Smooth muscle cell (in vitro differentiated cells): ENCODE measurements around the gene CDKL1. TPM values are rescaled to one million over a fixed set of nuclear protein-coding genes. Genes with fewer than 3 reads are reported as not detected.

ENCODE experiments used
- DNase-seq: peaks from one replicate; lab custom pipeline; 2025; ENCODE audit not compliant: unreplicated experiment; lab: John Stamatoyannopoulos, UW
- H2AFZ ChIP-seq: fragments of 200-600 bp; sonication (generic); 2 replicates; pipeline ENCODE4 v1.6.0; 2016; ENCODE audit warnings: antibody characterized with exemption, low read depth, mild to moderate bottlenecking
- H3F3A ChIP-seq: fragments of 200-600 bp; sonication (generic); 2 replicates; pipeline ENCODE4 v1.6.0; 2017; ENCODE audit warnings: antibody characterized with exemption, low read depth
- H3K27ac ChIP-seq: fragments of 200-600 bp; sonication (generic); 2 replicates; pipeline ENCODE4 v1.5.1; 2016; ENCODE audit warnings: low read depth, mild to moderate bottlenecking
- H3K27me3 ChIP-seq: fragments of 200-600 bp; sonication (generic); 2 replicates; pipeline ENCODE4 v1.6.1; 2016; ENCODE audit warnings: low read depth, mild to moderate bottlenecking
- H3K36me3 ChIP-seq: fragments of 200-600 bp; sonication (generic); 2 replicates; pipeline ENCODE4 v1.5.1; 2016; ENCODE audit warnings: low read depth
- H3K4me1 ChIP-seq: fragments of 200-600 bp; sonication (generic); 2 replicates; pipeline ENCODE4 v1.5.1; 2016; ENCODE audit warnings: low read depth
- H3K4me2 ChIP-seq: fragments of 200-600 bp; sonication (generic); 2 replicates; pipeline ENCODE4 v1.6.0; 2016; ENCODE audit warnings: mild to moderate bottlenecking
- H3K4me3 ChIP-seq: fragments of 200-600 bp; sonication (generic); 2 replicates; pipeline ENCODE4 v1.5.1; 2016; ENCODE audit warnings: mild to moderate bottlenecking
- H3K79me2 ChIP-seq: fragments of 200-600 bp; sonication (generic); 2 replicates; pipeline ENCODE4 v1.6.0; 2016; ENCODE audit warnings: low read depth, mild to moderate bottlenecking
- H3K9ac ChIP-seq: fragments of 200-600 bp; sonication (generic); 2 replicates; pipeline ENCODE4 v1.6.0; 2016; ENCODE audit warnings: low read depth
- H3K9me3 ChIP-seq: fragments of 200-600 bp; sonication (generic); replicated peaks from 2 replicates; pipeline ENCODE4 v1.5.1; 2016; ENCODE audit warnings: low read depth
- H4K20me1 ChIP-seq: fragments of 200-600 bp; sonication (generic); 2 replicates; pipeline ENCODE4 v1.6.0; 2016; ENCODE audit warnings: low read depth
- CTCF ChIP-seq: fragments of 200-600 bp; sonication (generic); IDR thresholded peaks from 2 replicates; pipeline ENCODE4 v1.5.1; 2017; ENCODE audit warnings: borderline replicate concordance, mild to moderate bottlenecking, antibody characterized with exemption; ENCODE audit not compliant: insufficient read depth, poor library complexity, severe bottlenecking
- WGBS: methylation state at CpG from one replicate; pipeline ENCODE4 v1.1.7; 2016; ENCODE audit warnings: low lambda C conversion rate; 5-methylcytosine and 5-hydroxymethylcytosine counted together
- polyA plus RNA-seq: library from polyadenylated mRNA; unstranded; fragments of >200 nt; fragmentation: Nextera tagmentation; extraction: Ambion mirVana; gene quantifications from 2 replicates; pipeline ENCODE4 v1.2.1, GENCODE V29; 2016
- total RNA-seq: library from RNA; depleted of rRNA; stranded (reverse); fragments of >200 nt; gene quantifications from 2 replicates; pipeline ENCODE4 v1.2.3, GENCODE V29; 2014

Gene CDKL1
- total and polyA plus RNA-seq, 2 experiments from 2014 or later, result 1.6 to 4.9 TPM

GRCh38 chr14:50425105-50425504, 28.4 kb upstream of the CDKL1 start:
- H3K36me3 ChIP-seq, result peaks cover 11% of the 10 kb centered on the region
- 53% methylated on average over 2 of the region's 2 CpGs for WGBS
- TF ChIP-seq CTCF, result no peak

GRCh38 chr14:50423529-50423928, 26.8 kb upstream of the CDKL1 start:
- no peaks in the 10 kb centered on the region for H4K20me1 ChIP-seq
- TF ChIP-seq CTCF, result no peak
- H3K27me3 ChIP-seq, result no peaks in the 10 kb centered on the region
- no peak for DNase-seq
- no peak overlapping the region for H3K4me3 ChIP-seq
- no peak overlapping the region for H3K27ac ChIP-seq
- H3K4me2 ChIP-seq, result no peak overlapping the region
- peaks cover 6% of the 10 kb centered on the region for H3F3A ChIP-seq
- no peak overlapping the region for H3K9ac ChIP-seq
- no peaks in the 10 kb centered on the region for H3K79me2 ChIP-seq
- H3K9me3 ChIP-seq, result no peaks in the 10 kb centered on the region
- H3K4me1 ChIP-seq, result peaks cover 16% of the 10 kb centered on the region
- 97% methylated on average over 3 of the region's 3 CpGs for WGBS
- no peak overlapping the region for H2AFZ ChIP-seq
- peaks cover 7% of the 10 kb centered on the region for H3K36me3 ChIP-seq

More at GRCh38 chr14:50425105-50425504, 28.4 kb upstream of the CDKL1 start:
- H3K4me1 ChIP-seq, result peaks cover 13% of the 10 kb centered on the region
- peaks cover 12% of the 10 kb centered on the region for H3F3A ChIP-seq
- no peak overlapping the region for H2AFZ ChIP-seq
- peak overlapping the region; percentile 76 for H3K4me2 ChIP-seq
- peaks cover 4% of the 10 kb centered on the region for H3K9me3 ChIP-seq
- peak overlapping the region; percentile 96 for H3K27ac ChIP-seq
- no peaks in the 10 kb centered on the region for H3K79me2 ChIP-seq
- no peak for DNase-seq
- H3K27me3 ChIP-seq, result no peaks in the 10 kb centered on the region
- H3K4me3 ChIP-seq, result no peak overlapping the region
- H3K9ac ChIP-seq, result peak overlapping the region; percentile 77
- H4K20me1 ChIP-seq, result no peaks in the 10 kb centered on the region

GRCh38 chr14:50421499-50421898, 24.8 kb upstream of the CDKL1 start:
- H3K27me3 ChIP-seq, result no peaks in the 10 kb centered on the region
- peaks cover 6% of the 10 kb centered on the region for H3F3A ChIP-seq
- H3K9me3 ChIP-seq, result no peaks in the 10 kb centered on the region
- no peak overlapping the region for H3K4me3 ChIP-seq
- no peak for TF ChIP-seq CTCF
- H3K4me1 ChIP-seq, result peaks cover 20% of the 10 kb centered on the region
- no peak overlapping the region for H3K4me2 ChIP-seq
- H2AFZ ChIP-seq, result no peak overlapping the region
- H3K36me3 ChIP-seq, result peaks cover 10% of the 10 kb centered on the region
- WGBS, result 91% methylated on average over 7 of the region's 7 CpGs
- H3K9ac ChIP-seq, result no peak overlapping the region
- no peak overlapping the region for H3K27ac ChIP-seq
- no peak for DNase-seq
- no peaks in the 10 kb centered on the region for H3K79me2 ChIP-seq
- H4K20me1 ChIP-seq, result no peaks in the 10 kb centered on the region

GRCh38 chr14:50417853-50418252, 21.2 kb upstream of the CDKL1 start:
- DNase-seq, result no peak
- 51% methylated on average over 2 of the region's 2 CpGs for WGBS
- Histone ChIP-seq H3K9ac (peak overlapping the region; percentile 63), H3K4me2 (peak overlapping the region; percentile 58), H2AFZ (no peak overlapping the region), H3K36me3 (peaks cover 10% of the 10 kb centered on the region), H3K4me1 (peaks cover 7% of the 10 kb centered on the region), H3K27me3 (no peaks in the 10 kb centered on the region), H3F3A (peaks cover 6% of the 10 kb centered on the region), H3K79me2 (no peaks in the 10 kb centered on the region), H3K9me3 (no peaks in the 10 kb centered on the region), H4K20me1 (no peaks in the 10 kb centered on the region), H3K27ac (peak overlapping the region; percentile 98), H3K4me3 (no peak overlapping the region)
- TF ChIP-seq CTCF, result no peak
